ENCODE data around the gene TPST1.

TPST1 gene

GRCh38 chr7:66250711-66251110 is 45.6 kb downstream of the TPST1 start:
- DNase-seq (ENCODE audit: low read depth): no peak
- H3K4me3 ChIP-seq (ENCODE audit: low read depth, low read length): no peak overlapping the region
- no peak for TF ChIP-seq CTCF (IDR thresholded peaks at IDR 0.05; ENCODE audit: control insufficient read depth, extremely low read depth, insufficient read depth)

DNA sequence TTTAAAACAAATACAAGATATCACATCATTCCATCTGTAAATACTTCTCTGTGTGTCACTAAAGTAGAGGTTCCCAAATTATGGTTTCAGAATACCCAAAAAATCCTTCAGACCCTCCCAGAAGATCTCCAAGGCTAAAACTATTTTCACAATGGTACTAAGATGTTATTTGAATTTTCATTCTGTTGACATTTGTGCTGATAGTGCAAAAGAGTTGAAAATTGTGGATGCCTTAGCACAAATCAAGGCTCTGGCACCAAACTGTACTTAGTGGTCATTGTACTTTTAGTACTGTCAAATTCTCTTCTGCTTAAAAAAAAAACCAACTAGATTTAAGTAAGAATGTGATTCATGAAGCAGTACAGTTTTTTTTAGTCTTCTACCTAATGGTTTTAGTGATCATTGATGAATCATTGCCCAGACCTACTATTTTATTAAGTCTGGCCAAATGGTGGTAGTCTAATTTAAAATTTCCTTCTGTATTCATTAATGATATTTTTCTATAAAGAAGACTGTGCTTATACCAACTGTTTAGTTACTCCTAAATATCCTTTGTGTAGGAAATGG is 50.5 kb downstream of the TPST1 start:
- no peak overlapping the region for H3K4me3 ChIP-seq (ENCODE audit: low read depth, low read length)
- TF ChIP-seq CTCF (IDR thresholded peaks at IDR 0.05; ENCODE audit: control insufficient read depth, extremely low read depth, insufficient read depth): no peak
- DNase-seq (ENCODE audit: low read depth): no peak

- no peak overlapping the region for H3K4me3 ChIP-seq (ENCODE audit: low read depth, low read length)
- TF ChIP-seq CTCF (IDR thresholded peaks at IDR 0.05; ENCODE audit: control insufficient read depth, extremely low read depth, insufficient read depth): no peak
- DNase-seq (ENCODE audit: low read depth): no peak
Observed at GRCh38 chr7:66256281-66256680, 51.1 kb downstream of the TPST1 start.

DNA sequence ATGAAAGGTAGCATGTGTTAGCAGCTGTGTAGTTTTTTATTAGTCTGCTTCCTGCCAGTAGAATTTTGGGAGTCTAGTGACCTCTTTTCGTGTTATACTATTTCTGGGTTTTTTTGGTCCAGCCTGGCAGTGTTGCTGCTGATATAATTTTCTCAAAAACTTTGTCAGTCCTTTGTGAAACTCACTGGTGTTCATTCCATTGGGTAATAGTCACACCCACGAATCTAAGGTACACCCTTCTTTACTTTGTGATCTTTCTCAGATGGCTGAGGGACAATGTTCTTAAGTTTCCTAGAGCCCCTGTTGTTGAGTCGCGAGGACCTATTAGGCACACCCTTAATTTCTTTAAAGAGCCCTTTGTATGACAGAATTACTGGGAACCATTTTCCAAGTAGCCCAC is 52.3 kb downstream of the TPST1 start:
- TF ChIP-seq CTCF (IDR thresholded peaks at IDR 0.05; ENCODE audit: control insufficient read depth, extremely low read depth, insufficient read depth): no peak
- no peak for DNase-seq (ENCODE audit: low read depth)
- H3K4me3 ChIP-seq (ENCODE audit: low read depth, low read length): no peak overlapping the region

DNA sequence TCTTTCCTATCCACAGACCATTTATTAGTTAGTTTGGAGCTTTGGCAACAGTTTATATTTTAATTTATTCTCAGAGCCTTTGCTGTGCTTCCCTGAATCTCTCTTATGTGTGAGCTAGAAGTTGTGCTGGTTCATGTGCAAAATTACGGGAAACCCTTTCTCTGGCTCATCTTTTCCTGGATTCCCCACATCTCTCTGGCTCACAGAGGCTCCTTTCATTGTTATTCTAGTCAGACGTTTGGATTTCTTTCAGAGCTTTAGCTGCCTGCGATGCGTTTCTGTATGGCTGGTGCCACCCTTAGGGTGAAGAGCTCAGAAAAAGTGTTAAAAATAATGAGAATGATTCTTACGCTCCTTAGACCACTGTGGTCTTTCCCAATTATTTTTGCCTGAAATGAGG is 53.3 kb downstream of the TPST1 start:
- no peak overlapping the region for H3K4me3 ChIP-seq (ENCODE audit: low read depth, low read length)
- TF ChIP-seq CTCF (IDR thresholded peaks at IDR 0.05; ENCODE audit: control insufficient read depth, extremely low read depth, insufficient read depth): no peak
- no peak for DNase-seq (ENCODE audit: low read depth)

GRCh38 chr7:66261941-66262340 is 56.8 kb downstream of the TPST1 start:
- no peak for TF ChIP-seq CTCF (IDR thresholded peaks at IDR 0.05; ENCODE audit: control insufficient read depth, extremely low read depth, insufficient read depth)
- DNase-seq (ENCODE audit: low read depth): no peak
- no peak overlapping the region for H3K4me3 ChIP-seq (ENCODE audit: low read depth, low read length)

GRCh38 chr7:66263936-66264335 is 58.8 kb downstream of the TPST1 start:
- no peak for TF ChIP-seq CTCF (IDR thresholded peaks at IDR 0.05; ENCODE audit: control insufficient read depth, extremely low read depth, insufficient read depth)
- H3K4me3 ChIP-seq (ENCODE audit: low read depth, low read length): no peak overlapping the region
- DNase-seq (ENCODE audit: low read depth): no peak
